Pulmonary artery endothelial cell (primary cell): ENCODE data around the gene TMEM131. TPM values are rescaled to one million over a fixed set of nuclear protein-coding genes. Genes with fewer than 3 reads are reported as not detected.

Source experiments
- DNase-seq: peaks from one replicate; pipeline ENCODE4 v3.0.0-alpha.2; 2011; ENCODE audit warnings: low read depth, low spot score
- total RNA-seq: library from RNA; depleted of rRNA; stranded (reverse); fragments of >200 nt; gene quantifications from 2 replicates; pipeline ENCODE4 v1.2.3, GENCODE V29; 2014

TMEM131 gene
- total RNA-seq, 1 donor from 2014 or later: 9.9 TPM

- no peak for DNase-seq
Measured at GRCh38 chr2:97741686-97742085, 254.1 kb downstream of the TMEM131 start.

- DNase-seq: no peak
Measured at GRCh38 chr2:97741251-97741650, 254.5 kb downstream of the TMEM131 start.

DNA sequence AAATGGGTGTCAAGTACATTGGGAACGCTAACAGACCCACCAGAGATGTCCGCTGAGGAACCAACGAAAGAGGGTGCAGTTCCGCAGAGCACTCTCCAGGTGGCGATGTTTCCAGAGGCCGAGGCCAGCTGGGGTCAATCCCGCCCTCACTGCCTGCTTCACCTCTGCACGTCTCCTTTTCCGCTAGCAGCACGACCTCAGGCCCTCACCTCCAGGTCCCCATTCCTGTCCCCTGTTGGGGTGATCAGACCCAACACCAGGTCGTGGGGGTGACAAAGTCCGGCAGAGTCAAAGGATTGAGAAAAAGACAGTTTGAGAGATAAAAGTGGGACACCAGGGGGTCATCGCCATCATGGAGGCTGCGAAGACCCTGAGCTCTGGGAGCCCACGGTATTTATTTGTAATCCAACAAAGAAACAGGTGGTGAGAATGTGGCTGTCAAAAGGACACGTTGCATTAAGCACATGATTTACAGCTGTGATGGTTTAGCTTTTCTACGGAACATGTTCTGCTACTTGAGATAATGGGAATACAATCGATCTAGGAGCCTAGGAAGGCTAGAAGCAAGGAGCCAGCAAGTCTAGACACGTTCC, 255.1 kb downstream of the TMEM131 start:
- DNase-seq: no peak

DNA sequence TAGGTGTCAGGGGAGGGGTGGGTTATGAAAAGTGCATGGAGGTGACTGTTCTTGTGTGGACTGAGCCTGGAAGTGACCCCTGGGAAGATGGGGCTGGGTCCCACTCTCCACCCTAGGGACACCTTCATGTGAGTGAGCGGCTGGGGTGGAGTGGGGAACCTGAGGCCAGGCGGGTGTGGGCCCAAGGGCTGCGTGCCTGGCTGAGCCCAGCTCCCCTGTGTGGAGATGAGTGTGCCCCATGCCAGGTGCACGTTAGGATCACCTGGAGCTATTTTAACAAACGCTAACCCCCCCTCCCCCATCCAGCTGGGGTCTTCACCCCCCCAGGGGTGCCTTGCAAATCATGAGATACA, 255.9 kb downstream of the TMEM131 start:
- DNase-seq: no peak

GRCh38 chr2:97739020-97739892, 256.5 kb downstream of the TMEM131 start:
- no peak for DNase-seq

DNA sequence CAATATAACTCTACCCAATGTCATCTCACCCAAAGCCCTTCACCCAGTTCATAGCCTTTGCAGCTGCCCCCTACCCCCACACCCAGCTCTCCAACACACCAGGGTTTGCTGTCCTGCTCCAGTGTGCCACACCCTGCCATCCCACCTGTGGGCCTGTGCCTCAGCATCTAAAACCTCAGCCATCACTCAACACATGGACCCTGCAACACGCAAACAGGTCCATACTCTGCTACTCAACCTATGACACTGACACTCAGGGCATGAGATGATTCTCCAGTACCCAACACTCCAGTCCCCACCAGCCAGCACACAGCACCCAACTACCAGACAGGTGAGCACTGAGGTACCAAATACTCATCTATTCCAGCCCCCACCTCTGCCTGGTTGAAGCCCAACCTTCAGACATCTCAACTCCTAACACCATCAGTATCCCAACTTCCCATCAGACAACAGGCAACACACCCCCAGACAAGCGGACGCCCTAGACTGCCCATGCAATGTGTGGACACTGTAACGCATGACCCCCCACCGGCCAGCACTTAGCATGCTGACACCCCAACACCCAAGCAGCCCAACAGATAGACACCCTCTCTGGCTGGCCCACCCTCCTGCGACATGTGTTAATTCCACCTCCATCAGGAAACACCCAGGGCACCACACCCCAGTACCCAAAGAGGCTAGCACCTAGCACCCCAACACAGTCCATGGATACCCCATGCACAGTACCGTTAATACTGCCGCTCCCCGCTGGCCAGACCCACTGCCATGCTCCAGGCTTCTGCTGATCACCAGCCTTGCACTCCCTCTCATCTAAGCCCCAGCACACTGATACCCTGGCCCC, 257.3 kb downstream of the TMEM131 start:
- DNase-seq: no peak

DNA sequence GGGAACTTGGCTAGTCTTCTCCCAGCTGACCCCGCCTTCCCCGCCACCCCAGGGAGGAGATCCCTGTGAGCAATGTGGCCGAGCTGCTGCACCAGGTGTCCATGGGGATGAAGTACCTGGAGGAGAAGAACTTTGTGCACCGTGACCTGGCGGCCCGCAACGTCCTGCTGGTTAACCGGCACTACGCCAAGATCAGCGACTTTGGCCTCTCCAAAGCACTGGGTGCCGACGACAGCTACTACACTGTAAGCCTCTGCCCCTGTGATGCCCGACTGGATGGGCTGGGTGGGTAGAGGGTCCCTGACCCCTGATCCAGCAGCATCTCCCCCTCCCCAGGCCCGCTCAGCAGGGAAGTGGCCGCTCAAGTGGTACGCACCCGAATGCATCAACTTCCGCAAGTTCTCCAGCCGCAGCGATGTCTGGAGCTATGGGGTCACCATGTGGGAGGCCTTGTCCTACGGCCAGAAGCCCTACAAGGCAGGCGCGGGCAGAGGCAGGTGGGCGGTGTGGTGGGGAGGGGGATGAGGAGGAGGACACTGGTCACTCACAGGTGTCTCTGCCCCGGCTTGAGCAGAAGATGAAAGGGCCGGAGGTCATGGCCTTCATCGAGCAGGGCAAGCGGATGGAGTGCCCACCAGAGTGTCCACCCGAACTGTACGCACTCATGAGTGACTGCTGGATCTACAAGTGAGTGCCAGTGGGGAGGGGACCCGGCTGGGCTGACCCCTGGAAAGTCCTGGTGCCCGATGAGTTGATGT, 258.1 kb downstream of the TMEM131 start:
- no peak for DNase-seq

GRCh38 chr2:97736608-97737330, 259.0 kb downstream of the TMEM131 start:
- DNase-seq: no peak

- DNase-seq: no peak
Measured at GRCh38 chr2:97736185-97736584, 259.6 kb downstream of the TMEM131 start.

DNA sequence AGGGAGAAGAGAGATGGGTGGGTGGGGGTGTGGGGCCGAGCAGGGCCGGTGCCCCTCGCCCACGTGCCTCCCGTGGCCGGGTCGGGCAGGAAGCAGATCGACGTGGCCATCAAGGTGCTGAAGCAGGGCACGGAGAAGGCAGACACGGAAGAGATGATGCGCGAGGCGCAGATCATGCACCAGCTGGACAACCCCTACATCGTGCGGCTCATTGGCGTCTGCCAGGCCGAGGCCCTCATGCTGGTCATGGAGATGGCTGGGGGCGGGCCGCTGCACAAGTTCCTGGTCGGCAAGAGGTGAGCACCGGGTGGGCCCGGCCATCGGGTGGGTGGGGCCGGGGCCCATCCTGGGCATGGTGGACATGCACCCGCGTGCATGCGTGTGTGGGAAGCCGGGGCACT, 260.6 kb downstream of the TMEM131 start:
- no peak for DNase-seq

DNA sequence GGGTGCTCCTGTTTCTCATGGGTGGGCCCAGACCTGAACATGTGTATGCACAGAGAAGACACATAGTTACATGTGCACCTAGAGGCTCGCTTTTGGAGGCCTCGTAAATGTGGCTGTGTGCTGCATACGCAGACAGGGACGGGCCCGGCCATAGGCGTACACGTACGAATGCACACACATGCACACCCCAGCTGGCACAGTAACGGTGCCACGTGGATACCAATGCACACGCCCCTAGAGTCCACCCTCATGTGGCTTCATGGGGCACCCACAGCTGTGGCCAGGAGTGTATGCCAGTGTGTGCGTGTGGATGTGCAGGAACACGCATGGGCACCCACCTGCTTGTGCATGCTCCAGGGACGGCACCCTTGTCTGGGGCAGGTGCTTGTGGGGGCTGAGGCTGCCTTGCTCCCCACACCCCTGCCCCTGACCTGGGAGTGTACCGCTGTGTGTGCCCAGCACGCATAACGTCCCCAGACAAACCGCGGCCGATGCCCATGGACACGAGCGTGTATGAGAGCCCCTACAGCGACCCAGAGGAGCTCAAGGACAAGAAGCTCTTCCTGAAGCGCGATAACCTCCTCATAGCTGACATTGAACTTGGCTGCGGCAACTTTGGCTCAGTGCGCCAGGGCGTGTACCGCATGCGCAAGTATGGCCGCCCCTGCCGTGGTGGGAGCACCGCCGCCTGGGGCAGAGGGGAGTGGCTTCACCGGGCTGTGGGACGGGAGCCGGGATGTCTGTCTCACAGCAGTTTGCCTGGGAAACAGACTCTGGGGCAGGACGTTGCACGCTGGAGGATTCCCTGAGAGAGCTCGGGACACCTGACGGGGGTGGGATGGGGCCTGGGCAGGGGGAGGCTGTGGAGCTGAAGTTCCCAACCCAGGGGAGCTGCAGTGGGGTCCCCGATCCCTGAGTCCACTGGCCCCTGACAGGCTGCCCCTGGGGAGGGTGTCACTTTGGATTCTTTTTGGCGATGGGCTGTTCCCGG, 261.4 kb downstream of the TMEM131 start:
- no peak for DNase-seq

DNA sequence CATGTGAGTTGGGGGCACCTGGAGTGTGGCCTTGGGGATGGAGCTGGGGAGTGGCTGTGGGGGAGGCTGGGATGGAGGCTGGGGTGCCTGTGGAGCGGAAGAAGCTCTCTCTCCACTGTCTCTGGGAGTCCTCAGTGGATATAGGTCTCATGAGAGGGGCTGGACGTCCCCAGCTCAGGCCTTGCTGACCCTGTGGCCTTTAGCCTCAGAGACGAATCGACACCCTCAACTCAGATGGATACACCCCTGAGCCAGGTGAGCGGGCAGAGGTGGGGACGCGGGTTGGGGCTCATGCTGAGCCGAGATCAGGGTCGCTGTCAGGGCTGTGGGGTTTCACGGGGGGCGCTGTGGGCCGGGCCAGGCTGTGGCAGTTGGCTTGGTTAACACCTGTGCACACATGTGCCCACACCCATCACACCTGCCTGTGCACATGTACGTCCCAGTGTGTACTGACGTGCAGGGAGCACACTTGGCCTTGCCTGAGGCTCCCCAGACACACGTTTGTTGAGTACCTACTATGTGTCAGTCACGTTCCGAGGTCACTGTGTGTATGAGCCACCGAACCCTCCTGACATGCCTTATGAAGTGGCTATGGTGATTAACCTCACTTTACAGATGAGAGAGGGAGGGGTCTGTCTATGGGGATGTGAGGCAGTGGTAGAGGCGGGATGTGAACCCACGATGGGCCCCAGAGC, 262.3 kb downstream of the TMEM131 start:
- DNase-seq: no peak

DNA sequence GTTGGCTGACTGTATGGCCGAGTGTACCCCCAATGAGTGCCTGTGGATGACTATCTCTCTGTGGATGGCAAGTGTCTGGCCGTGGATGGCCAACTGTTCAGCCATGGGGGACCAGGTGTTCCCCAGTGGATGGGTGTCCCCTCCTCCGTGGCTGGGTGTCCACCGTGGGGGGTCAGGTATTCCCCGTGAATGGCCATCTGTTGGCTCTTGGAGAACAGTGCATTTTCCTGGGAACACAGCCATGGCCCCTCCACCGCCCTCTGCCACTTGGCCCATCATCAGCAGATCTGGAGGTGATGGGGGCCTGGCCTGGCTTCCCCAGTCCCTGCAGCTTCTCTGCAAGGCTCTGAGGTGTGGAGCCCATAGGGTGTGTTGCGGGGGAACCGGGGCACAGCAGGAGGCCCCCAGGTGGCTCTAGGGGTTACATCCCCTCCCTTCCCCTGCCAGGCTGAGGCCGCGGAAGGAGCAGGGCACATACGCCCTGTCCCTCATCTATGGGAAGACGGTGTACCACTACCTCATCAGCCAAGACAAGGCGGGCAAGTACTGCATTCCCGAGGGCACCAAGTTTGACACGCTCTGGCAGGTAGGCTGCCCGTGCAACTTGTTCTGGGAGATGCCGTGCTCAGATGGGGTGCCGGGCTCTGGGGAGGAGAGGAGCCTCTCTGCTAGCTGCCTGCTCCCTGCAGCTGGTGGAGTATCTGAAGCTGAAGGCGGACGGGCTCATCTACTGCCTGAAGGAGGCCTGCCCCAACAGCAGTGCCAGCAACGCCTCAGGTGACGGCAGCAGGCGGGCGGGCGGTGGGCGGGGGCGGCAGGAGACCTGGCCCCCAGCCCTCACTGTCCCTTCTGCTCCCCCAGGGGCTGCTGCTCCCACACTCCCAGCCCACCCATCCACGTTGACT, 263.1 kb downstream of the TMEM131 start:
- DNase-seq: no peak

GRCh38 chr2:97731274-97732020, 264.3 kb downstream of the TMEM131 start:
- DNase-seq: no peak

GRCh38 chr2:97730245-97730644, 265.5 kb downstream of the TMEM131 start:
- no peak for DNase-seq

DNA sequence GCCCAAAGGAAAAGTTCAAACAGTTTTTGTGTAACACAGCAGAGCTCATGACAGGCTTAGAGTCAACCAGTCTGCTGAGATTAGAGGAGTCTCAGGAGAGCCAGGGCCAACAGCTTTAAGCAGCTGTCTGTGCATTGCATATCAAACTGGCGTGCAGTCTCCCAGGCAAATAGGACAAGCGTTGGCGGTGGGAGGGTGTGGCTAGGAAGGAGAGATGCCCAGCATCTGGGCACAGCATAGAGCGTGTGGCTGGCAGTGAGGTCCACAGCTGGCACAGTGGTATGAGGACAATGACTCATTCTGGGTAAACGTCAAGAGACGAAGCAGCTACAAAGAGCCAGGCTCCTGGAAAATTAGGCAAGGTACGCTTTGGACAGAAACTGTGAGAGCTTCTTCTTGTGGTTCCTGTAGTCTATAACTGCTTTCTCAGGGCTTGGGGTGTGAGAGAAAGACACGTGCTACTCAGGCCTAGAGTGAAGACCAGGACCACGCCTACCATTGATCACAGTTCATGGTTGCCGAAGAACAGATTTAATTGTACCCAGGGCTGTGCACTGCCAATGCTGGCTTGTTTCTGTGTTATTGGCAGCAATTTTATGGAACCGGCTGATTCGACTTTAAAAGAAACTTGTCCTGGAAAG, 267.5 kb downstream of the TMEM131 start:
- DNase-seq: no peak

- no peak for DNase-seq
Measured at GRCh38 chr2:97727296-97727695, 268.5 kb downstream of the TMEM131 start.
